BLaER1 treated with 17β-estradiol and CSF1 and Interleukin-3, amounts not matched to agents 10 nM and 100 nM (cell line): ENCODE measurements around the gene CEP164.
A peak's percentile ranks its signal among the peaks of the same experiment; 100 is the strongest.

Source experiments
- H3K27ac ChIP-seq, 11 experiments: shearing (Covaris generic); formaldehyde crosslinking; 2 replicates each; pipeline ENCODE4 v1.8.1; 2022
- H3K27me3 ChIP-seq, 11 experiments: shearing (Covaris generic); formaldehyde crosslinking; 2 replicates each; pipeline ENCODE4 v1.8.1; 2022
- H3K36me3 ChIP-seq, 11 experiments: shearing (Covaris generic); formaldehyde crosslinking; 2 replicates each; pipeline ENCODE4 v1.8.1; 2022
- H3K4me1 ChIP-seq, 10 experiments: shearing (Covaris generic); formaldehyde crosslinking; 2 replicates each; pipeline ENCODE4 v1.8.1; 2022
- H3K4me2 ChIP-seq, 11 experiments: shearing (Covaris generic); formaldehyde crosslinking; 2 replicates each; pipeline ENCODE4 v1.8.1; 2022
- H3K4me3 ChIP-seq, 10 experiments: shearing (Covaris generic); formaldehyde crosslinking; 2 replicates each; pipeline ENCODE4 v1.8.1; 2022
- H3K9ac ChIP-seq, 11 experiments: shearing (Covaris generic); formaldehyde crosslinking; 2 replicates each; pipeline ENCODE4 v1.8.1; 2022
- H3K9me3 ChIP-seq, 11 experiments: shearing (Covaris generic); formaldehyde crosslinking; replicated peaks in 1 of 11; 2 replicates each; pipeline ENCODE4 v1.8.1; 2022
- H4K20me1 ChIP-seq, 11 experiments: shearing (Covaris generic); formaldehyde crosslinking; 2 replicates each; pipeline ENCODE4 v1.8.1; 2022
- Cebpa-rat ChIP-seq, 11 experiments: shearing (Covaris generic); IDR thresholded peaks; 2 replicates each; pipeline ENCODE4 v1.8.1; 2022

Gene CEP164

DNA sequence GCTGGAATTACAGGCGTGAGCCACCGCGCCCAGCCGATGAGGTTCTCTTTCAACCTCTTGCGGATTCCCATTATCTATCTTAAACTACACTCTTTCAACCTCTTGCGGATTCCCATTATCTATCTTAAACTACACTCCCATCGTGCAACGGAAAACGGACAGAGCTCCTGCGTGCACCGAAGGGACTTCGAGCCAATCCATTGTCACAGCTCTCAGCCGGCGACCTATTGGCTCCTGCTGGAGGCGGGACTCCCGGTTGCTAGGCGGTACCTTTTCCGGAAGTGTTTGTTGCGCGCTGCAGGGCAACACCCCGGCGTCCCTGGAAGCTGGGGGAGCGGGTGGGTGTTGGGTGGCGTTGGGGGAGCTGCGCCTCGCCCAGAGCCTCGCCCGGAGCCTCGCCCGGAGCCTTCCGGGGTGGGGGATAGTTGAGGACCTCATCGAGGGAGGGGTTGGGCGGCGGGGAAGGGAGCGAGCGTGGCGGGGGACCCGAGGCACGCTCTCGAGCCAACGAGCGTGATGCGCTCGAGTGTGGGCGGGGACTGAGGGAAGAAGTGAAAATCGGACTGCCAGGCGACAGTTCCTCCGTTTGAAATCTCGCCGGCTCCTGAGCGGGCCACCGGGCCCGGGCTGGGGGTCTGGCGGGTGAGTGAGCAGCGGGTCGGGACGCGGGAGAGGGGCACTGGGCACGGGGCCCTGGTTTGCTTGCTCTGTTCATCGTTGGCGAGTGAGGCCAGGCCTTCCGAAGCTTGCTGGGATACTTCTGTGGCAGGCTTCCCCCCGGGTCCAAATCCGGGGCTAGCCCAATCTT is at the start of gene CEP164:
CEP164 (plus strand) TSS at position 288 of the 808 bp plus-strand sequence. CDS start 10,733 bp downstream, outside the sequence.
- H3K27ac ChIP-seq, result peak within 1 kb of the TSS; percentile 68 to 92 (median 79)
- H3K4me1 ChIP-seq, result peaks cover 12 to 27% (median 15%) of the 10 kb centered on the region in 10 experiments
- no peaks in the 10 kb centered on the region for H3K27me3 ChIP-seq
- 0 out of 22 replicates have a peak, but pooled peaks cover 0 to 5% (median 0%) of the 10 kb centered on the region in 11 experiments for H3K36me3 ChIP-seq
- H3K4me2 ChIP-seq, result peak within 1 kb of the TSS; percentile 85 to 96 (median 92)
- peaks cover 0 to 8% (median 0%) of the 10 kb centered on the region in 11 experiments; a peak in 2 of 22 replicates for H4K20me1 ChIP-seq
- H3K9me3 ChIP-seq, result no peaks in the 10 kb centered on the region
- H3K4me3 ChIP-seq, result peak within 1 kb of the TSS; percentile 66 to 81 (median 73)
- H3K9ac ChIP-seq, result peak within 1 kb of the TSS; percentile 78 to 93 (median 87)
- no peak for TF ChIP-seq Cebpa-rat (IDR thresholded peaks at IDR 0.05)

DNA sequence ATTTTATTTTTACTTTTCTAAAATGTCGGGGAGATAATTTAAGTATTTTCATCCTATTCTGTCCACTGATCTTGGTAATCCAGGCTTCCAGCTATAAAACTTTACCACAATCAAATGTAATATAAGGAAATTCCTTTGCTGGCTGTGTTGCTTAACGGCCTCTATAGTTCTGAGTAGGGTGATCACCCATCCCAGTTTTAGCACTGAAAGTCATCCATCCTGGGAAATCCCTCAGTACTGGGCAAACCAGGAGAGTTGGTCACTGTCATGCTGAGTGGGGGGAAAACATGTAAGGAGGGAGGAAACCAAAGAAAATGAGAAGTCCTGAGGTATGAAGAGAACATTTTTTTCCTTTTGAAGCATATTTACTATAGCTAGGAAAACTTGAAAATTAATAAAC is 49.3 kb upstream of the CEP164 start:
- H4K20me1 ChIP-seq, result no peaks in the 10 kb centered on the region
- H3K27me3 ChIP-seq, result no peaks in the 10 kb centered on the region
- peaks cover 49 to 79% (median 63%) of the 10 kb centered on the region in 11 experiments for H3K36me3 ChIP-seq
- no peak overlapping the region for H3K4me3 ChIP-seq
- H3K4me2 ChIP-seq, result no peak overlapping the region
- peaks cover 0 to 6% (median 0%) of the 10 kb centered on the region in 11 experiments; a peak in 4 of 22 replicates for H3K9me3 ChIP-seq
- no peak overlapping the region for H3K27ac ChIP-seq
- H3K4me1 ChIP-seq, result no peaks in the 10 kb centered on the region
- TF ChIP-seq Cebpa-rat (IDR thresholded peaks at IDR 0.05), result no peak
- H3K9ac ChIP-seq, result no peak overlapping the region

DNA sequence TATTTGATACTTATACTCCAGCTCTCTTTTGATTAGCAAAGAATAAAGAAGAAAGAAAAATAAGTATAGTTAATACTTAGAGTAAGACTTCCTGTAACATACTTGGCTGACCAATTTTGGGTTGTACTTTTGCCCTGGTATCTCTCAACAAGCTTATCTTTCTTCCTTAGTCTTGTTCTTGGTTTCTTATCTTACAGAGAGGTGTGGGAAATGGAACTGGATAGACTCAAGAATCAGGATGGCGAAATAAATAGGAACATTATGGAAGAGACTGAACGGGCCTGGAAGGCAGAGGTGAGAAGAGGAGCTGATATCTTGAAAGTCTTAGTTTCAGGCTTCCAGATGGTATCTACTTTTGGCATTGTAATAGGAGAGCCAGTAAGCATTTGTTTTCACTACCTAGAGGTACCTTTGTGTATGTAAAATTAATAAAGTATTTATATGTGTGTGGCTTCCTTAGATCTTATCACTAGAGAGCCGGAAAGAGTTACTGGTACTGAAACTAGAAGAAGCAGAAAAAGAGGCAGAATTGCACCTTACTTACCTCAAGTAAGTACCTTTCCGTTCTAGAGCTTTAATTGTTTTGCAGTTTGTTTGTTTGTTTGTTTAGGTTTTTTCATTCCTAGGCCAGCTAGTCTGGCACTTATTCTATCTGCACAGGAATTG is 47.8 kb upstream of the CEP164 start:
- Histone ChIP-seq H3K9me3 (no peaks in the 10 kb centered on the region), H3K4me3 (no peak overlapping the region)

GRCh38 chr11:117281159-117281558 is 46.5 kb upstream of the CEP164 start:
- H3K9ac ChIP-seq, result no peak overlapping the region

More for the DNA sequence above, 47.8 kb upstream of the CEP164 start:
- H3K27me3 ChIP-seq, result no peaks in the 10 kb centered on the region
- no peak overlapping the region for H3K9ac ChIP-seq
- peaks cover 55 to 79% (median 68%) of the 10 kb centered on the region in 11 experiments for H3K36me3 ChIP-seq
- H3K4me2 ChIP-seq, result no peak overlapping the region
- H3K27ac ChIP-seq, result no peak overlapping the region
- H4K20me1 ChIP-seq, result no peaks in the 10 kb centered on the region
- TF ChIP-seq Cebpa-rat (IDR thresholded peaks at IDR 0.05), result no peak
- no peaks in the 10 kb centered on the region for H3K4me1 ChIP-seq

DNA sequence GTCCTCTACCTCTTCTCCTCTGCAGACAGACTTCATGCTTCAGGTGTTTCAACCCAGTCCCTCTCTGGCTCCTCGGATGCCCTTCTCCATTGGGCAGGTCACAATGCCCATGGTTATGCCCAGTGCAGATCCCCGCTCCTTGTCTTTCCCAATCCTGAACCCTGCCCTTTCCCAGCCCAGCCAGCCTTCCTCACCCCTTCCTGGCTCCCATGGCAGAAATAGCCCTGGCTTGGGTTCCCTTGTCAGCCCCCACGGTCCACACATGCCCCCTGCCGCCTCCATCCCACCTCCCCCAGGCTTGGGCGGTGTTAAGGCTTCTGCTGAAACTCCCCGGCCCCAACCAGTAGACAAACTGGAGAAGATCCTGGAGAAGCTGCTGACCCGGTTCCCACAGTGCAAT is 45.8 kb upstream of the CEP164 start:
- no peaks in the 10 kb centered on the region for H3K4me1 ChIP-seq
- no peak for TF ChIP-seq Cebpa-rat (IDR thresholded peaks at IDR 0.05)
- no peaks in the 10 kb centered on the region for H4K20me1 ChIP-seq
- no peak overlapping the region for H3K4me3 ChIP-seq
- no peak overlapping the region for H3K9ac ChIP-seq
- H3K27ac ChIP-seq, result no peak overlapping the region
- no peaks in the 10 kb centered on the region for H3K27me3 ChIP-seq
- peaks cover 68 to 86% (median 78%) of the 10 kb centered on the region in 11 experiments for H3K36me3 ChIP-seq
- no peak overlapping the region for H3K4me2 ChIP-seq
- H3K9me3 ChIP-seq, result no peaks in the 10 kb centered on the region

More at GRCh38 chr11:117281159-117281558, 46.5 kb upstream of the CEP164 start:
- no peaks in the 10 kb centered on the region for H3K27me3 ChIP-seq
- H3K36me3 ChIP-seq, result peaks cover 64 to 83% (median 72%) of the 10 kb centered on the region in 11 experiments
- no peaks in the 10 kb centered on the region for H4K20me1 ChIP-seq
- H3K4me1 ChIP-seq, result no peaks in the 10 kb centered on the region
- no peak overlapping the region for H3K27ac ChIP-seq
- H3K9me3 ChIP-seq, result no peaks in the 10 kb centered on the region
- no peak overlapping the region for H3K4me3 ChIP-seq
- TF ChIP-seq Cebpa-rat (IDR thresholded peaks at IDR 0.05), result no peak
- no peak overlapping the region for H3K4me2 ChIP-seq

GRCh38 chr11:117282956-117283355 is 44.7 kb upstream of the CEP164 start:
- H3K9ac ChIP-seq, result no peak overlapping the region
- H3K9me3 ChIP-seq, result no peaks in the 10 kb centered on the region
- H3K4me3 ChIP-seq, result no peak overlapping the region
- no peak for TF ChIP-seq Cebpa-rat (IDR thresholded peaks at IDR 0.05)
- H3K4me1 ChIP-seq, result no peaks in the 10 kb centered on the region
- H3K4me2 ChIP-seq, result no peak overlapping the region
- H3K27me3 ChIP-seq, result no peaks in the 10 kb centered on the region
- no peaks in the 10 kb centered on the region for H4K20me1 ChIP-seq
- H3K36me3 ChIP-seq, result peaks cover 73 to 94% (median 86%) of the 10 kb centered on the region in 11 experiments
- no peak overlapping the region for H3K27ac ChIP-seq

GRCh38 chr11:117284053-117284452 is 43.6 kb upstream of the CEP164 start:
- Histone ChIP-seq H3K4me2 (no peak overlapping the region), H3K9ac (no peak overlapping the region), H3K27me3 (no peaks in the 10 kb centered on the region), H3K4me1 (no peaks in the 10 kb centered on the region), H4K20me1 (no peaks in the 10 kb centered on the region), H3K36me3 (peaks cover 84 to 100% (median 96%) of the 10 kb centered on the region in 11 experiments), H3K4me3 (no peak overlapping the region), H3K9me3 (no peaks in the 10 kb centered on the region), H3K27ac (no peak overlapping the region)
- no peak for TF ChIP-seq Cebpa-rat (IDR thresholded peaks at IDR 0.05)

DNA sequence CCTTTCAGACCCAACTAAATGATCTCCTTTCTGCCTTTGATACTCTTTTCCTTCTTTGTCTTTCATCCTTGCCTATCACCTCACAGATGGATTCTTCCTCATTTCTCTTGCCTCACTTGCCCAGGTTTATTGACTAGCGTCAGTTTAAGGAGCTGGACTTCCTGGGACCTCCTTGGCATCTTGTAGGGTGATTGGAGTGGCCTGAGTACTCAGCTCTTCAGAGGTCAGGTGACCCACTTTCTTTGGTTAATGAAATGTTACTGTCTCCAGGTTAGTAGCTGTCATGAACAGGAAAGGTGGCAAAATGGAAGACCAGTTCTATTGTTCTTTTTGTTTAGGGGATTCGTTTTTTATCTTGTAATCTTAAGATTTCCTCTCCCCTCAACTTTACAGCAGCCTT is 41.1 kb upstream of the CEP164 start:
- Histone ChIP-seq H3K36me3 (peaks cover 78 to 100% (median 99%) of the 10 kb centered on the region in 11 experiments), H3K9me3 (no peaks in the 10 kb centered on the region), H3K27ac (no peak overlapping the region), H3K4me1 (peaks cover 0 to 8% (median 0%) of the 10 kb centered on the region in 10 experiments; a peak in 3 of 20 replicates), H3K9ac (no peak overlapping the region), H3K27me3 (no peaks in the 10 kb centered on the region), H4K20me1 (0 out of 22 replicates have a peak, but pooled peaks cover 0 to 8% (median 0%) of the 10 kb centered on the region in 11 experiments), H3K4me3 (no peak overlapping the region), H3K4me2 (no peak overlapping the region)
- TF ChIP-seq Cebpa-rat (IDR thresholded peaks at IDR 0.05), result no peak

DNA sequence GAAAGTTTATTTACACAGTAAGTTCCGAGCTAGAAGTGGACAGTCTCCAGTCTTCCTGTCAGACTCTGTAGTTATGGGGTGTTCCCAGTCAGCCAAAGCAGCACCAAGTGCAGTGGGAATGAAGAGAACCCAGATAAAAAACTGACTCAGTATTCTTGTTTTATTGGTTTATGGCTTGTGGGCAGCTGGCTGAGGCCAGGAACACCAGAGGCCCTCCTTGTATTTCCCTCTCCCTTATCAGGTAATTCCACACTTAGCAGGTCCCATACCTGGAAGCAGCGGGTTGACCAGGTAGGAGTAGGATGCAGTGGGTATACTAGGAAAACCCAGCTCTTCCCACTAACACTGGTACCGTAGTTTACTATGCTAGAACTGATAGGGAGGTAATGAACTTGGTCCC is 40.0 kb upstream of the CEP164 start:
- H3K9ac ChIP-seq, result no peak overlapping the region
- H4K20me1 ChIP-seq, result 0 out of 22 replicates have a peak, but pooled peaks cover 0 to 8% (median 0%) of the 10 kb centered on the region in 11 experiments
- H3K27ac ChIP-seq, result no peak overlapping the region
- H3K36me3 ChIP-seq, result peaks cover 68 to 100% (median 93%) of the 10 kb centered on the region in 11 experiments
- no peak overlapping the region for H3K4me2 ChIP-seq
- H3K4me3 ChIP-seq, result no peak overlapping the region
- H3K9me3 ChIP-seq, result no peaks in the 10 kb centered on the region
- H3K27me3 ChIP-seq, result no peaks in the 10 kb centered on the region
- H3K4me1 ChIP-seq, result peaks cover 0 to 8% (median 0%) of the 10 kb centered on the region in 10 experiments; a peak in 3 of 20 replicates
- TF ChIP-seq Cebpa-rat (IDR thresholded peaks at IDR 0.05), result no peak
